ENCODE results near the gene IFI6.

The IFI6 gene

DNA sequence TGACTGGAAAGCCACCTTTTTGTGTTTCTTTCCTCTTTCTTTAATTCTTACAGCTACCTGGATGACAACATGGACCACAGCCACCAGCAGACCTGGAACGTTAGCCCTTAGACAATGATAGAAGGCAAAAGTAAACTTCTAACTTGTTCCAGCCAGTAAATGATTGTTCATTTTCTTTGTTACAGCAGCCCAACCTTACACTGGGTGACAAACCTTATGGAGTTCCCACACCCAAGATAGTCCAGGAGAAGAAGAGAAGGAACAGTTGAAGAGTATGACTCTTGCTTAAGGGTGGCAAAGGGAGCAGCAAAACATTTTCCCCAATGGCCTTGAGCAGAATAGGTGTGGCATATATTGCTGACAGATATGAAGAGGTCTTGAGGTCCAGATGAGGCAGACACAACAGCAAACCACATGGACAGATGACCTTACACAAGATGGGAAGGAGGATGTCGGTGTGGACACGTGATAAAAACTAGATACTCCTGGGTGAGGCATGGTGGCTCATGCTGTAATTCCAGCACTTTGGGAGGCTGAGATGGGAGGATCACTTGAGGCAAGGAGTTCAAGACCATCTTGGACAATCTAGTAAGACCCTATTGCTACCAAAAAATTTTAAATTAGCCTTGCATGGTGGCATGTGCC, 42.0 kb upstream of the IFI6 start:
- no CpG with 5 or more reads among the region's 3 CpGs for WGBS, 2 donors (ENCODE audit: extremely low coverage in 2 of 2, insufficient read length in 2 of 2, insufficient replicate concordance in 1 of 2)

DNA sequence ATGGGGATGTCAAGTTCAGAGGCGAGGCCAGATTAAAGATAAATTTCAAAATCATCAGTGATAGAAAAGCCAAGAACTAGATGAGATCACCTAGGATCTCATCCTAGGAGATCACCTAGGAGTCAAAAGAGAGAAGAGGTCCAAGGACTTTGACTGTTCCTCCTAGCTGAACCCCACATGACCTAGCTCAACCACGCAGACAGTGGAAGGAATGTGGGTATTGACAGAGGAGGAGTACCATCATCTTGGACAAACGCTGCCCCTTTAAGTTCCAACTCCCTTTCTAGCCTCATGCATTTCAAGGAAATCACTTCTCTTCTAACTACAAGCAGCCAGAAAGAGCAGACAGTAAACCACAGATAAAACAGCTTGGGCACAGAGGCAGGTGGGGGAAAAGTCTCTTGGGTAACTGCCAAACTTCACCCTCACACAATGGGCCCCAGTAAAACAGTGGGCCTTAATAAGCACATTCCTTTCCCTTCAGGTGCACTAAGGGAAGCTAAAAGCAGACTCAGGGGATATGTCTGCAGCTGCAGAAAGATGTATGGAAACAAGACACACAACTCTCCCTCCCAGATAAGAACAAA, 41.2 kb upstream of the IFI6 start:
- no peaks in the 10 kb centered on the region for H3K36me3 ChIP-seq (replicated peaks in 1 of 2; ENCODE audit: control insufficient read depth in 2 of 2, insufficient read depth in 2 of 2, low read length in 2 of 2)
- no peak overlapping the region for H3K4me3 ChIP-seq (ENCODE audit: low read length in 2 of 2)
- no peak overlapping the region for H4K8ac ChIP-seq (ENCODE audit: low read depth, low read length)
- no peak for DNase-seq (ENCODE audit: low spot score)
- H3K27me3 ChIP-seq (ENCODE audit: control insufficient read depth in 3 of 3, insufficient read depth in 3 of 3, low read depth in 1 of 3, low read length in 3 of 3), result peaks cover 0 to 1% (median 0%) of the 10 kb centered on the region in 3 experiments
- H3K27ac ChIP-seq (replicated peaks; ENCODE audit: low read length), result no peak overlapping the region
- H3K23ac ChIP-seq (ENCODE audit: low read depth, low read length, poor library complexity), result no peak overlapping the region
- H2AFZ ChIP-seq (ENCODE audit: low read length), result peak overlapping the region; percentile 46
- H4K91ac ChIP-seq (ENCODE audit: low read depth, low read length, poor library complexity), result no peak overlapping the region
- no peak overlapping the region for H2BK15ac ChIP-seq (ENCODE audit: low read length)
- no peak overlapping the region for H2BK120ac ChIP-seq (ENCODE audit: low read depth, low read length)
- H3K14ac ChIP-seq (ENCODE audit: low read length), result no peak overlapping the region
- no peak overlapping the region for H3K4ac ChIP-seq (ENCODE audit: low read length)
- no peak overlapping the region for H3K4me2 ChIP-seq (ENCODE audit: insufficient read depth, low read length, poor library complexity, severe bottlenecking)
- H3K4me1 ChIP-seq (ENCODE audit: control insufficient read depth in 2 of 2, insufficient read depth in 1 of 2, low read depth in 1 of 2, low read length in 2 of 2), result peaks cover 0 to 2% of the 10 kb centered on the region in 2 donors
- no peaks in the 10 kb centered on the region for H3K79me1 ChIP-seq (ENCODE audit: low read depth, low read length)
- H3K18ac ChIP-seq (ENCODE audit: low read length), result no peak overlapping the region
- H3K9ac ChIP-seq (ENCODE audit: low read depth, low read length, poor library complexity), result no peak overlapping the region
- peaks cover 2 to 7% of the 10 kb centered on the region in 2 donors for H3K9me3 ChIP-seq (replicated peaks in 1 of 2; ENCODE audit: control insufficient read depth in 2 of 2, insufficient read depth in 1 of 2, low read depth in 1 of 2, low read length in 2 of 2)
- no CpG with 5 or more reads among the region's 3 CpGs for WGBS, 2 donors (ENCODE audit: extremely low coverage in 2 of 2, insufficient read length in 2 of 2, insufficient replicate concordance in 1 of 2)
- H2BK5ac ChIP-seq (ENCODE audit: low read length), result no peak overlapping the region
- no peak overlapping the region for H2AK5ac ChIP-seq (ENCODE audit: low read depth, low read length)
- H2BK12ac ChIP-seq (ENCODE audit: low read length), result no peak overlapping the region

More for the DNA sequence above, 42.0 kb upstream of the IFI6 start:
- Histone ChIP-seq H2BK12ac (ENCODE audit: low read length) (no peak overlapping the region), H2AFZ (ENCODE audit: low read length) (peak overlapping the region; percentile 46), H2AK5ac (ENCODE audit: low read depth, low read length) (no peak overlapping the region), H3K14ac (ENCODE audit: low read length) (no peak overlapping the region), H3K36me3 (replicated peaks in 1 of 2; ENCODE audit: control insufficient read depth in 2 of 2, insufficient read depth in 2 of 2, low read length in 2 of 2) (no peaks in the 10 kb centered on the region), H3K18ac (ENCODE audit: low read length) (no peak overlapping the region), H3K9ac (ENCODE audit: low read depth, low read length, poor library complexity) (peak overlapping the region; percentile 12), H2BK15ac (ENCODE audit: low read length) (no peak overlapping the region), H3K23ac (ENCODE audit: low read depth, low read length, poor library complexity) (no peak overlapping the region), H3K79me1 (ENCODE audit: low read depth, low read length) (no peaks in the 10 kb centered on the region), H3K4me2 (ENCODE audit: insufficient read depth, low read length, poor library complexity, severe bottlenecking) (no peak overlapping the region), H3K4me3 (ENCODE audit: low read length in 2 of 2) (no peak overlapping the region), H3K4me1 (ENCODE audit: control insufficient read depth in 2 of 2, insufficient read depth in 1 of 2, low read depth in 1 of 2, low read length in 2 of 2) (peaks cover 0 to 2% of the 10 kb centered on the region in 2 donors), H3K27me3 (ENCODE audit: control insufficient read depth in 3 of 3, insufficient read depth in 3 of 3, low read depth in 1 of 3, low read length in 3 of 3) (no peaks in the 10 kb centered on the region), H2BK120ac (ENCODE audit: low read depth, low read length) (no peak overlapping the region), H3K9me3 (replicated peaks in 1 of 2; ENCODE audit: control insufficient read depth in 2 of 2, insufficient read depth in 1 of 2, low read depth in 1 of 2, low read length in 2 of 2) (peaks cover 2 to 7% of the 10 kb centered on the region in 2 donors), H4K91ac (ENCODE audit: low read depth, low read length, poor library complexity) (no peak overlapping the region), H4K8ac (ENCODE audit: low read depth, low read length) (no peak overlapping the region), H2BK5ac (ENCODE audit: low read length) (no peak overlapping the region), H3K4ac (ENCODE audit: low read length) (no peak overlapping the region), H3K27ac (replicated peaks; ENCODE audit: low read length) (no peak overlapping the region)
- DNase-seq (ENCODE audit: low spot score), result no peak

DNA sequence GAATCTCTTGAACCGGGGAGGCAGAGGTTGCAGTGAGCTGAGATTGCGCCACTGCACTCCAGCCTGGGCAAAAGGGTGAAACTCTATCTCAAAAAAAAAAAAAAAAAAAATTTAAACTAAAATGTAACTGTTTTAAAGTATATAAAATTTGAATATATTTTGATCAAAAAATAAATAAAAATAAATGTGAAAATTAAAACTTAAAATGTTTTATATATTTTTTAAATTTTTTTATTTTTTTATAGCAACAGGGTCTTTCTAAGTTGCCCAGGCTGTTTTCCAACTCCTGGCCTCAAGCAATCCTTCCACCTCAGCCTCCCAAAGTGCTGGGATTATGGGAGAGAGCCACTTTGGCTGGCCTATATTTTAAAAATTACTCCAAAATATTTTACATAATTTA, 38.6 kb upstream of the IFI6 start:
- peaks cover 0 to 2% of the 10 kb centered on the region in 2 donors for H3K4me1 ChIP-seq (ENCODE audit: control insufficient read depth in 2 of 2, insufficient read depth in 1 of 2, low read depth in 1 of 2, low read length in 2 of 2)
- H2BK120ac ChIP-seq (ENCODE audit: low read depth, low read length), result no peak overlapping the region
- H3K9ac ChIP-seq (ENCODE audit: low read depth, low read length, poor library complexity), result no peak overlapping the region
- no peak for DNase-seq (ENCODE audit: low spot score)
- H2BK12ac ChIP-seq (ENCODE audit: low read length), result no peak overlapping the region
- no peaks in the 10 kb centered on the region for H3K79me1 ChIP-seq (ENCODE audit: low read depth, low read length)
- H3K36me3 ChIP-seq (replicated peaks in 1 of 2; ENCODE audit: control insufficient read depth in 2 of 2, insufficient read depth in 2 of 2, low read length in 2 of 2), result no peaks in the 10 kb centered on the region
- no peak overlapping the region for H4K8ac ChIP-seq (ENCODE audit: low read depth, low read length)
- no peak overlapping the region for H2AK5ac ChIP-seq (ENCODE audit: low read depth, low read length)
- no peaks in the 10 kb centered on the region for H3K9me3 ChIP-seq (replicated peaks in 1 of 2; ENCODE audit: control insufficient read depth in 2 of 2, insufficient read depth in 1 of 2, low read depth in 1 of 2, low read length in 2 of 2)
- no peak overlapping the region for H3K23ac ChIP-seq (ENCODE audit: low read depth, low read length, poor library complexity)
- H3K4ac ChIP-seq (ENCODE audit: low read length), result no peak overlapping the region
- no peak overlapping the region for H2BK5ac ChIP-seq (ENCODE audit: low read length)
- no peak overlapping the region for H3K27ac ChIP-seq (replicated peaks; ENCODE audit: low read length)
- H3K4me2 ChIP-seq (ENCODE audit: insufficient read depth, low read length, poor library complexity, severe bottlenecking), result no peak overlapping the region
- no peak overlapping the region for H3K18ac ChIP-seq (ENCODE audit: low read length)
- H2AFZ ChIP-seq (ENCODE audit: low read length), result no peak overlapping the region
- no peak overlapping the region for H2BK15ac ChIP-seq (ENCODE audit: low read length)
- no CpG with 5 or more reads among the region's 2 CpGs for WGBS, 2 donors (ENCODE audit: extremely low coverage in 2 of 2, insufficient read length in 2 of 2, insufficient replicate concordance in 1 of 2)
- no peak overlapping the region for H3K4me3 ChIP-seq (ENCODE audit: low read length in 2 of 2)
- no peak overlapping the region for H3K14ac ChIP-seq (ENCODE audit: low read length)
- H3K27me3 ChIP-seq (ENCODE audit: control insufficient read depth in 3 of 3, insufficient read depth in 3 of 3, low read depth in 1 of 3, low read length in 3 of 3), result peaks cover 0 to 3% (median 0%) of the 10 kb centered on the region in 3 experiments
- H4K91ac ChIP-seq (ENCODE audit: low read depth, low read length, poor library complexity), result no peak overlapping the region

DNA sequence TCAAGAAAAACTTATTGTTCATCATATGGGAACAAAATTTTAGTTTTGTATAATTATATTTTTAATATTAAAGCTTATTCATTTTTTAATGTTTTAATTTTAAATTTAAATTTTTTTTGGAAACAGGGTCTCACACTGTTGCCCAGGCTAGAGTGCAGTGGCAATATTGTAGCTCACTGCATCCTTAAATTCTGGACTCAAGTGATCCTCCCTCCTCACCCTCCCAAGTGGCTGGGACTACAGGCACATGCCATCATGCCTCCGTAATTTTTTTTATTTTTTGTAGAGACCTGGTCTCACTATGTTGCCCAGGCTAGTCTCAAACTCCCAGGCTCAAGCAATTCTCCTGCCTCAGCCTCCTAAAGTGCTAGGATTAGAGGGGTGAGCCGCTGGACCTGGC, 33.6 kb upstream of the IFI6 start:
- Histone ChIP-seq H3K23ac (ENCODE audit: low read depth, low read length, poor library complexity) (no peak overlapping the region), H2BK12ac (ENCODE audit: low read length) (no peak overlapping the region), H3K9me3 (replicated peaks in 1 of 2; ENCODE audit: control insufficient read depth in 2 of 2, insufficient read depth in 1 of 2, low read depth in 1 of 2, low read length in 2 of 2) (peaks cover 0 to 8% of the 10 kb centered on the region in 2 donors), H2AFZ (ENCODE audit: low read length) (no peak overlapping the region), H3K9ac (ENCODE audit: low read depth, low read length, poor library complexity) (no peak overlapping the region), H2BK15ac (ENCODE audit: low read length) (no peak overlapping the region), H2AK5ac (ENCODE audit: low read depth, low read length) (no peak overlapping the region), H2BK5ac (ENCODE audit: low read length) (no peak overlapping the region), H3K4me1 (ENCODE audit: control insufficient read depth in 2 of 2, insufficient read depth in 1 of 2, low read depth in 1 of 2, low read length in 2 of 2) (no peaks in the 10 kb centered on the region), H3K36me3 (replicated peaks in 1 of 2; ENCODE audit: control insufficient read depth in 2 of 2, insufficient read depth in 2 of 2, low read length in 2 of 2) (no peaks in the 10 kb centered on the region), H3K4me2 (ENCODE audit: insufficient read depth, low read length, poor library complexity, severe bottlenecking) (no peak overlapping the region), H2BK120ac (ENCODE audit: low read depth, low read length) (no peak overlapping the region), H4K8ac (ENCODE audit: low read depth, low read length) (no peak overlapping the region), H3K18ac (ENCODE audit: low read length) (no peak overlapping the region), H3K27me3 (ENCODE audit: control insufficient read depth in 3 of 3, insufficient read depth in 3 of 3, low read depth in 1 of 3, low read length in 3 of 3) (peaks cover 0 to 5% (median 0%) of the 10 kb centered on the region in 3 experiments), H3K4ac (ENCODE audit: low read length) (no peak overlapping the region), H3K4me3 (ENCODE audit: low read length in 2 of 2) (no peak overlapping the region), H3K27ac (replicated peaks; ENCODE audit: low read length) (no peak overlapping the region), H3K14ac (ENCODE audit: low read length) (no peak overlapping the region), H3K79me1 (ENCODE audit: low read depth, low read length) (no peaks in the 10 kb centered on the region), H4K91ac (ENCODE audit: low read depth, low read length, poor library complexity) (no peak overlapping the region)
- DNase-seq (ENCODE audit: low spot score), result no peak
- no CpG with 5 or more reads among the region's 2 CpGs for WGBS, 2 donors (ENCODE audit: extremely low coverage in 2 of 2, insufficient read length in 2 of 2, insufficient replicate concordance in 1 of 2)

Measured in neuronal stem cell (in vitro differentiated cells).